Occipital lobe (tissue), 2 donors: ENCODE measurements around the gene TUB. TPM values are rescaled to one million over a fixed set of nuclear protein-coding genes. Genes with fewer than 3 reads are reported as not detected.

Experiments used
- DNase-seq: peaks from one replicate; lab custom pipeline; 2025; lab: John Stamatoyannopoulos, UW
- total RNA-seq: library from RNA; depleted of rRNA; stranded (reverse); fragments of >200 nt; gene quantifications from one replicate; pipeline ENCODE4 v1.2.3, GENCODE V29; 2014

TUB gene
- total RNA-seq, 1 donor from 2014 or later = 88.3 TPM

DNA sequence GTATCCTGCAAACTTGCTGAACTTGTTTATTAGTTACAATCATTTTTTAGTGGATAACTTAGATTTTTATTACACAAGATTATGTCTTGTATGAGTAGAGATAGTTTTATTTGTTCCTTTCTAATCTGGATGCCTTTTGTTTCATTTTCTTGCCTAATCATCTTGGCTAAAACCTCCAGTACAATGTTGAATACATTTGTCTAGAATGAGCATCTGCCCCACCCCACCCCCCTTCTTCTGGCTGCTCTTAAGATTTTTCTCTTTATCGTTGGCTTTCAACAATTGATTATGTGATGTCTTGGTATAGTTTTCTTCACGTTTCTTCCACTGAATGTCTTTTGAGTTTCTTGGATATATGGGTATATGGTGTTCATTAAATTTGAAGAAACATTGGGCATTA is 37.3 kb upstream of the TUB start:
- no peak for DNase-seq

DNA sequence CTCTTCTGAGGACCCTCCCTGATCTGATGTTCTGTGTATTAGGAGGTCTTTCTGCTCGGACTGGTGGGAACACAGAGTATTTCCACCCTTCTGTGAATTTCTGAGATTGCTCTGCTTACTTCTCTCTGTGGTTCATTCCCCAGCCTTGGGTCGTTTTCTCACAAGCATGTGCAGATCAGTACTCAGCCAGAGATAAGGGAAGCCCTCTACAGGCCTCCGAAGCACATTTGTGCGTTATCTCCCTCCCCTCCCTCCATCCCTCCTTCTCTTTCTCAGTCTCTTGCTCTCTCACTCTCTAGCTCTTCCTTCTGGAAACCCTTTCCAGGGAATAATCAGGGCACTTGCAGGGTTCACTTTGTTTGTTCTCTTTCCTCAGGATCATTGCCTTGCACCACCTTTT is 35.2 kb upstream of the TUB start:
- DNase-seq = no peak

DNA sequence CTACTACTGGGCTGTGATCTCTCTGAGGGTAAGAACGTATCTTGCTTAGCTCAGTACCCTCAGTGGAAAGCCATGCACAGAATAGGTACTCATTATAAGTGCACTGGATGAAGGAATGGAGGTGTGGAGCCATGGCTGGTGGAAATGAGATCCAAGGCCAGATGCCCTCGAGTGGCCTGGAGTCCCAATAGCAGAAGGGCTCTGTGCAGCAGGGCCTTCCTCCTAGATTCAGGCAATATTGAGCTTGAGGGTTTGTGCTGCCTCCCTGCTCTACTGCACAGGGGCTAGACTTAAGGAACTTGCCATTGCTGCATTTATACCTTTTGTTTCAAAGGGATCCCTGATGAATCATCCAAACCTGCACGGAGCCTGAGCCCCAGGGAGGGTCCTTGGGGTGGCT is 33.6 kb upstream of the TUB start:
- DNase-seq = no peak

DNA sequence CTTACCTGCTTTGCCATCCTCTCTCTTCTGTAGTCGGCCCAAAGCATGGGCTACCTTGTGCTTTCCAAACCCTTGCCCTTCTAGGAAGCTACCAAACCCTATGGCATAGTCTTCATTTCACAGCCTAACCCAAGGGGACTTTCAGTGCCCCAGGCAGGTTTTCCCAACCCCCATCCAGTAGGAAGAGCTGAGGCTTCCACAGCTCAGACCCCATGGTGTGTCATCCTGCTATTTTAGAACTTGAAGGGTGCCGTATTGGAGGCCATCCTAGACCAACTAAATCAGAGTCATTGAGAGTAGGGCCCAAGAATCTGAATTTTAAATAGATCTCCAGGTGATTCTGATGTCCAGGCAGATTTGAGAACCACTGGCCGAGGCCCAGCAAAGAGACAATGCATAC is 31.9 kb upstream of the TUB start:
- DNase-seq = no peak

DNA sequence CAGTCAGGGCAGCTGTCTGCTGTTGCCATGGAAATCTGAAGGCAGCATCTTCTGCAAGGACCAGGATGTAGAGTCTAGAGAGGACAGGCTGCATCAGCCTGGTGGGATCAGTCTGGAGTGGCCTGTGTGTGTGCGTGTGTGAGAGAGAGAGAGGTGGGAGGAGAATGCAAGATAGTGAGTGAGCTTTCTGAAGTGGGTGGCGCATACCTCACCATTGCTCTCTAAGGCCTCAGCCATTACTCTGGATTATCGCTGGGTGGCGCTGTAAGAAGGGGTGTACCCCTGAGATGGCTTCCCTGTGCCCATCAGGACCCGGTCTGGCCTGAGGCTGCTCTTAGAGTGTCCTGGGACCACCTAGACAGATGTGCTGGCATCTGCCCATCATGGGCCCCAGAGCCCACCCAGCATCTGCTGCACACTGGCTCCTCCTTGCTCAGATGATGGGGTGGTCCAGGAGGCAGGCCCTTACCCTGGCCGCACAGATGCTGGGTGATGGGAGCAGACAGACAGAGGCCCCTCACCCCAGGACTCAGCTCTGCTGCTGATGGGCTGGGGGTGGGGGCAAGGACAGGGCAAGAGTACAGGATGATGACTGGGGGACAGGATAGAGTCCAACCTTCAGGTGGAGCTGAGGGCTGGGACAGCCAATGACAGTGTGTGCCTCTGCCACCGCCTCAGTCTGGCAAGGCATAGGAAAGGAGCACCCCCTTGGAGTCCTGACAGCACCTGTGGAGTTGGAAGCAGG is 25.7 kb upstream of the TUB start:
- DNase-seq = no peak

DNA sequence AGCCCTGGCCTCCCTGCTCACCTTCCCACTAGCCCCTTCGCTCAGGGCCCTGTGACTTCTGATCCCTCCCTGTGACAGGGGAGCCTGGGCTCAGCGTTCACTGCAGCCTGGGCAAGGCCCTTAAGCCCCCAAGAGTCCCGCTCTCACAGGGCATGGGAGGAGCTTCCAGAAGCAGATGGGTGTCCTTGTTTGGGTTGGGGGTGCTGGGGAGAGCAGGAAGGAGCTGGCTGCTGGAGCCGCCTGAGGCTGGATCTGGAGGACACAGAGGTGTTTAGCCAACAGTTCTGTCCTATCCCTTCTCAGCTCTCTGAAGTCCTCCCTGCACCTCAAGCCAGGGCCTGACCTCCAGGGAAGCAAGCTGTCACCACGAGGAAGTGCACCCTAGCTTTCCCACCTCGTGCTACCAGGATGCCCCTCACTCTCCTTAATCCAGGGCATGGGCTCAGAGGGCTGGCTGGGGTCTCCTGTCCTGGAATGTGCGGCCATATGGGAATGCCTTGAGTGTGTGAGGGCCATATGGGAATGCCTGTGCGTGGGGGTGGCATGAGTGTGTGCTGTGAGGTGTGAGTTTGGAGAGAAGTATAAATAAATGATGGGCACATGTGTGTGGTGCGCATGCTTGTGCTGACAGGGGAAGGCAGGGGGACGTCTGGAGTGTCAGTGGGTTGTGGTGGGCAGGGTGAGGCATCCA is 25.0 kb upstream of the TUB start:
- no peak for DNase-seq

DNA sequence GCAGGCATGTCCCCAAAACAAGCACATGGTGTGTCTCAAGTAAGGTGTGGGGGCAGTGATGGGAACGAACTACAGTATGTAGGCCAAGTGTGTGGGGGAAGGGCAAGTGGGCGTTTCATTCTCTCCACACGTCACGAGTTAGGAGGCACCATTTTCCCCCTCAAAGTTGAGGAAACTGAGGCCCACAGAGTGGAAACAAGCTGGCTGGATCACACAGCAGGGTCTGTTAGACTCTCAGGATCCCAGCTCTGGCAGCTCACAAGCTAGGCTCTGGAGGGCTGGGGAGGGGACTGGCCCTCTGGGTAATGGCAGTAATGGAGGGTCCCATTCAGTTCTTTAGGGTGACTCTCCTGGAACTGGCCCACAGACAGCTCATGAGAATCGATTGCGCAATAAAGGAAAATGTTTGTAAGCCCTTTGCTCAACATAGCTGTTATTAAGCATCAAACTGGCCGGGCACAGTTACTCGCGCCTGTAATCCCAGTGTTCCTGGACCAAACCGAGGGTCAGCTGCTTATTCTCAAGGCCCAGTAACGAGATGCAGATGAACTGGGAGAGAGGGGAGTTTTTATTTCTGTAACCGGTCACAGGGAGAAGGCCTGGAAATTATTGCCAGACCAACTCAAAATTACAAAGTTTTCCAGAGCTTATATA is 24.1 kb upstream of the TUB start:
- no peak for DNase-seq

DNA sequence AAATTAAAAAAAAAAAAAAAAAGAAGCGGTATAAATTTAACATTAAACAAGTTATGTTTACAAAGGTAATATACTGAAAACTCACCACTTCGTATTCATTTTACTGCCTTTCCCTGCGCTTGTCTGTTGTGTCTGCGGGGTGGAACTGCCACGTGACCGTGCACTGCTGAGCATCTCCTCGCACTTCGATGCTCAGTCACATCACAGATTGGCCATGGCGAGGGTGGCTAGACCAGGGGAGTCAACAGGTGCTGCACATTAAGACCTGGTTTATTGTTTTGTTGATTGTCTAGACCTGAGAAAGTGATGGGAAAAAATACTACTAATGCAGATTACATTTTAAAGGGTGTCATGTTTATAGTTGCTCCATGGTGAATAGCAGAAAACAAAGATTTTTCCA is 22.8 kb upstream of the TUB start:
- no peak for DNase-seq

DNA sequence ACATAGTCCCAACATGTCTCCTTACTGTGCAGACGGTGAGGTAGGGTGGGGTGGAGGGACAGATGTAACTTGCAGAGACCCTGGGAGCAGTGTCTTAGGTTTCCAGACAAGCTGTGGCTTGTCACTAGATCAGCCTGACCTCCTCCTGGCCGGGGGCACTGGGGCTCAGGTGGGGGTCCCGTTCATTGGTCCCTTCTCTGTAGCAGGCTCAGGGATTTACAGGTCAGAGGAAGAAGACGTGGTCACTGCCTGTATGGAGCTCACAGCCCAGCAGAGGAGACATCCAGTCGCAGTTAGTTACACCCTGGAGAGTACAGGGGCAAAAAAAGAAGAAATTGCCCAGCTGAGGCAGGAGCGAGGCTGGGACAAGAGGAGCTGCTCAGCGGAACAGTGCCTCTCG is 22.0 kb upstream of the TUB start:
- DNase-seq = no peak

DNA sequence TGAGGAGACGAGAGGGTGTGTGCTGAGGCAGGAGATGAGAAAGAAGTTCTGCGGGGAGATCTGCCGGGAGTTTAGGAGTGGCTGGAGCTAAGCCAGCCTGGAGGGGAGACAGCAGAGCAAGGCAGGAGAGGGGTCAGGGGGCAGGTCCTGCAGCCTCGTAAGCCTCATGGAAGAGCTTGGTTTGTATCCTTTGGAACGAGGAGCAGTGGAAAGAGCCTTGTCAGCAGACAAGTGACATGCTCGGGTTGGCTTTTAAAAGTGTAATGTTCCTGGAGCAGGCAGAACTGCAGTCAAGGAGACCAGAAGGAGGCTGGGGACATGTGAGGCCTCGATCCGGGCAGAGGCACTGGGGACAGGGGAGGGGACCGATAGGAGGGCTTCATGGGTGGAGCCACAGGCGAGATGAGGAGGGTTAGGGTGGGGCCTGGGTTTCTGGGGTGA is 21.4 kb upstream of the TUB start:
- no peak for DNase-seq

DNA sequence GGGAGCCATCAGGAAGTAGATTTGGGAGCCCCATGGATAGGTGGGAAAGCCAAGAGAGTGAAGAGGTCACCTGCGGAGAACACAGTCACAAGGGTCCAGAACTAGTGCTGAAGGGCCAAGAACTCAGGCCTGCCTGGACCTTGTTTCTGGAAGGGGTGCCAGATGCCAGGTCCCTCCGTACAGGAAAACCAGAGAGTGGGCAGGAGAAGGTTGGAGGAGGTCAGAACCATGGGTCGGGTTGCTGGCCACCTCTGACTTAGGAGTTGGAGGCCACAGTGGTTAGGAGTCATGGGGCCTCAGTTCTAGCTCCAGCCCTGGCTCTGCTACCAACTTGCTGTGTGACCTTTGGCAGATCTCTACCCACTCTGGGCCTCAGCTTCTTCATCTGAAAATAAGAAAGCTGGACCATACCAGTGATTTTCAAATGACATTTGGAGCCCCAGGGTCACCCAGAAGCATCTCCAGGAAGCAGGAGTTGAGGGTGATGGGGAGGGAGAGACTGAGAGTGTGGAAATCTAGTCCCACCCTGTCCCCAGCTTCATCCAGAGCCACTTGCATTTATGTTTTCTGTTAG is 20.8 kb upstream of the TUB start:
- DNase-seq = no peak

DNA sequence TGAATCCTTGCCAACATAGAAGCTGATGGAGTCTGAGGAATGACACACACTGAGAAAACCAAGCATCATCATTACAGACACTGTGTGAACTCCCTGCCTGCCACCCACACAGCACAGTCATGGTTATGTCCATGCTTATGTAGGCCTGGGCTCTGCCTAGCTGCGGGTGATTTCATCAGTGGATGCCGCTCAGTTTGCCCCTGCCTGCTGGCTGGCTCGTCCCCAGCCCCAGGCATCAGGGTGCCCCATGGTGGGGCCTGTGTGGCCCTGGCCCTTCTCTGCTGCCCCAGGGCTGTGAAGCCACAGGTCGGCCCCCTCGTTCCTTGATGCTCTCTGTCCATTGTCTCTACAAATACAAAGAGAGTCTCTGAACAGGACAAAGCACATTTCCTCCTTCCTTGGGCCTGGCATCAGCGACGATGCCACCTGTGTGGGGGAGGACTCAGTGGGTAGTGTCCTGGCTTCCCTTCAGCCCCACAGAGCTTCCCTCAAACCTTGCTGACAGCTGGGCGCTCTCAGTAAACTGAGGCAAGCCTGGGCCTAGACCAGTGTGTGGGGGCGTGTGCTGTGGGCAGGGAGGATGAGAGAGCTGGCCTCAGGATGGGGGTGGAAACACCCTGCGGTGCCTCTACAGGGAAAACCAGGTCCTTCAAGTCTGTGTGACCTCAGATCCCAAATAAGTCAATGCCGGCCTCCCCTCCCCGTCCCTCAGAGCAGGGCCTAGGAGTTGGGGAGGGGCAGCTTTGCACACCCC is 20.0 kb upstream of the TUB start:
- peak; percentile 68 for DNase-seq

DNA sequence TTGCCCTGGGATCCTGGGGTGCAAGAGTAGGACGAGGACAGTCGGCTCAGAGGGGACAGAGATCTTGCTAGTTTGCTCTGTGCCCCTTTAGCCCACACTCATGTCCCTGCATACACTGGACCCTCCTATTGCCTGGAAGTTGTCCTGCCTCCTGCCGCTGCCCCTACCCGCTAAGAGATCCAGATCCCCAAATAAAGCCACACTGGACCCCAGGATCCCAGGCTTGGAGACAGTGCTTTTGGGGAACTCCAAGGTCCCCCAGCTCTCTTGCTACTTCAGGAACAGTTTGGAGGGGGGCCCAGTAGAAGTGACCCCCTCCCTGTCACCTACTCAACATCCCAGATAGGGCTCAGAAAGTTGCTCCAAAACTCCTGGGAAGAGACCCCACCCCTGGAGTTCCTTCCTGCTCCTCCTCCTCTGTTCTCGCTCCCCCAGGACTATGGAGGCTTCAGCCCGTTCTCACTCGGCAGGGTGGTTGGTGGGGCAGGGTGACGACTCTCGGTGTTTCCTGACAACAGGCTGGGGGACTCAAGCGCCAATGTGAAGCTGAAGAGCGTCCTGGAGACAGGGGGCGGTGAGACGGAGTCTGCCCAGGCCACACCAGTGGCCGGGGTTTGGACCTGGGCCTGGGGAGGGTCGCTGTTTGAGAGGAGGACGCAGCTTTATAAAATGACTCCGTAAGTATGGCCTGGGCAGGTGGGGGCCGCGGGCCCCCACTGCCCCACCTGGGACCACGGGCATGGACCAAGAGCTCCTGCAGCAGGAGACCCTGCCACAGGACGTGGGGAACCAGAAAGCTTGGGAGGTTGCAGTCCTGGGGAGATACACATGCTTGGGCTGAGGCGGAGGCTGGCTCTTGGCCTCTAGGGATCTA is 19.2 kb upstream of the TUB start:
- no peak for DNase-seq

DNA sequence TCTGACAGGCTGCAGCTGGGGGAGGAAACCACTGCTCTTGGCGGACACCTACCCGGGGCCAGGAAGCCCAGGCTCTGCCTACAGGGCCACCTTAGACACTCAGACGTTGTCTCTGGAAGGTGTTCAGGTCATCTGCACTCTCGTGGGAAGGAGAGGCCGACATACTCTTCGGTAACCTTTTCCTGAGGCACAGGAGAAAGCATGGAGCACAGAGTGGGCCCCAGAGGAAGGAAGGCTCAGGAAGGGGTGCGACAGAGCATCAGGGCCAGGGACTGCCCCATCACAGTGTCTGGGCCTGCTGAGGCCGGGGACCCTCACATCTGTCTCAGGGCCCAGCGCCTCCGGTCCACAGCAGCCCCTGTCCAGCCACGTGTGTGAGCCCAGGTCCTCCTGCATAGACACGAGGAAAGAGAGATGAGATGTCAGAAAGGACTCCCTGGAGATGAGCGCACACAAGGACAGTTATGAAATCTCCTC is 18.2 kb upstream of the TUB start:
- DNase-seq = no peak

DNA sequence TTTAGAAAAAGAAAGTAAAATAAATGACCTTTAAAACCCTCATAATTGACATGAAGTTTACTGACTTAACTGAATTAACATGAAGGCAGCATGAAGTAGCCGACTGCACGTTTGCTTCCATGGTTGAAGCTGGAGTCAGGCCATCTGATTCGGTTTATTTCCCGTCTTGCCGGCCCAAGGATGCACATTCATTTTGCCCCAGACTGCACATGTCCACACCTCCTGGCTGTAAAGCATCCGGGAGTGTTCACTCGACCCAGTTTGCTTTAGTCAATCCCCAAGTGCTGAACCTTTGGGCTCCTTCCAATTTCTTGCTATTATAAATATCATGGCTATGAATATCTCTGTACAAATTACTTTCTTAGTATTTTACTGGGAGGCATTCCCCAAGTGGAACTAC is 17.7 kb upstream of the TUB start:
- no peak for DNase-seq

DNA sequence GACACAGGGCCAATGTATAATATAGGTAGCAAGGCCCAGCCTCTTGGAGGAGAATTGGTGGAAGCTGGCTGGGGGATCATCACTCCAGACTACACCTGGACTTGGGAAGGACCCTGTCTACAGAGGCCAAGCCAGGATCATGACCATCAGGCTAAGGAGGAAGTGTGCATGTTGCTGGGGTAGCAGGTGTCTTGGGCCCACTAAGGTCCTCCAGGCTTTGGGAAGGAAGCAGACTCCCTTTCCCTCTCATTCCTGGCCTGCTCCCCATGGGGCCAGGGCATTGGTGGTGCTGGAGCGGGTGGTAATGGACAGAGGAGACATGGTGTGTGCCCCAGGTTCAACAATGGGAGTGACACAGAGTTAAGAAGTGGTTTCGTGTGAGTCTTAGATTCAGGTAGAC is 16.0 kb upstream of the TUB start:
- no peak for DNase-seq

DNA sequence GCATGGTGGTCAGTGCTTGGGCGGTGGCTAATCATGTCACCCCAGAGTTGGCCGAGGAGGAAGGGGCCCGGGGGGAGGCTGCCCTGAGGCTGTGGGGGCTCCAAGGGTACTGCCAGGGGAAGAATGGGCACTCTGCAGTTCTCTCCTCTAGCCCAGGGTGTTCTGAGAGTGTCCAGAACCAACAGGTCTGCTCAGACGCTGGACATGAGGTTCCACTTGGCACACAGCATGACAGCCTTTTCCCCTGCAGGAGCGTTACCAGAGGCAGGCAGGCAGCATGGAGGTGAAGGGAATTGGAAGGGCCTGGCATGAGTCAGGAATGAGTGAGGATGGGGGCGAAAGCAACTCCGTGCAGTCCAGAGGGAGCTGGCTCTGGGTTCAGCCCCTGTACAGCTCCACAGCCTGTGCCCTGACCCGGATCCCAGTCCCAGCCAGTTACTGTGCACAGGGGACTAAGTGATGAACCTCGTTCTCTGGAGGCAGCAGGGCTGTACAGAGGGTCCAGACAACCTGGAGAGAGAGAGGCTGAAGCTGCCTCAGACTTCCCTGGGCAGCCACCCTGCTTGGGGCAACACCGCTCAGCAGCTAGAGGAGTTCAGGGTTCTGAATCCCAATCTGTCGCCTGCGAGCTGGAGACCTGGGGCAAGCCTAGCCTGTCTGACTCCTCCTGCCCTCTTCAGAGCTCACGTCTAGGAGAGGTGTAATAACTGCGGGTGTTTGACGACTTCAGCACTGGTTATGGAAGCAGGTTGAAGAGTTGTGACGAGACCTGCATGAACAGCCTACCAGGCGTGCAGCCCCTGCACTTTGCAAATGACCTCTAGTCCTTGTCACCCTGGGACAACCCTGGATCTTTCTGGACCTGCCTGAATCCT is 14.7 kb upstream of the TUB start:
- DNase-seq = no peak

DNA sequence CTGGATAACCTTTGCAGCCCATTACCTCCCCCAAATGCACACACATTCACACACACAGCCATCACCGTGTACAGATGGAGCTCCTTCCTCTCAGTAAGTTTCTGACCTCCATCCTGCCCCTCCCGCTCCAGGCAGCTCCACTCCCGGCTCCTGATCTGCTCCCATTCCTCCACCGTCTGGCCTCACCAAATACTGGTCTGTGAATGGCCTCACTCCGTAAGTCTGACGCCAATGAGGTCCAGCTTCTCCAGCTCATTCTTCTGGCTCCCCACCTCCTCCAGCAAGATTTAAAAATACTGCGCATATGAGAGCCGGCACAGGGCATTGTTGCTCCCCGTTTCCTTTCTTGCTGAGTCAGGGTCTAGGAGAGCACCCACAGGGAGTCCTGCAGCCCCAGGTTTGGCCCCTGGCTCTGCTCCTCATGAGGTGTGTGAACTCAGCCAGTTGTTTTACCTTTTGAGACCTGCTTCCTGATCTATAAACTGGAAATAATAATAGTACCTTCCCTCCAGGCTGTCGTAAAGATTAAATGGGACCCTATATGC is 14.0 kb upstream of the TUB start:
- DNase-seq = no peak

DNA sequence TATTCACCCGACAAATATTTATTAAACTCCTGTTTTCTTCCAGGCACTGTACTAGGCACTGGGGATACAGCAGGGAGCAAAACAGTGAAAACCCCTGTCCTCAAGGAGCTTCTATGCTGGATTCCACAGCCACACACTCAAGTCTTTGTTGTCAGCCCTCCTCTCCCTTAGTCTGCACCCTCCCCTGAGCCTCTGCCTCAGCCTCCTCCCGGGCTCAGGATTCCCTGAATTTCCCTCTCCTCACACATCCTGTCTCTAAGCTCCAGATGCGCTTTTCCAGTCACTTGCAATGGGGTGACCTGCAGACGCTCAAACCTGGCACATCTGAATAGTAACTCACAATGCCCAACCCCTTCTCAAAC is 13.5 kb upstream of the TUB start:
- no peak for DNase-seq
